Suprapubic skin (tissue), 4 donors: ENCODE results near the gene HHAT. TPM values are rescaled to one million over a fixed set of nuclear protein-coding genes. Genes with fewer than 3 reads are reported as not detected.

Experiments used
- DNase-seq, 2 donors: peaks; one replicate each; pipeline ENCODE4 v3.0.0-alpha.2; 2019; ENCODE audit warnings: low spot score in 2 of 2
- H3K27ac ChIP-seq: fragments of 200-600 bp; sonication (generic); one replicate; pipeline ENCODE4 v1.5.1; 2019
- H3K27me3 ChIP-seq: fragments of 200-600 bp; sonication (generic); one replicate; pipeline ENCODE4 v1.5.1; 2019
- H3K36me3 ChIP-seq: fragments of 200-600 bp; sonication (generic); one replicate; pipeline ENCODE4 v1.5.1; 2019
- H3K4me1 ChIP-seq: fragments of 200-600 bp; sonication (generic); one replicate; pipeline ENCODE4 v1.5.1; 2019
- H3K4me3 ChIP-seq: fragments of 200-600 bp; sonication (generic); one replicate; pipeline ENCODE4 v1.5.1; 2019; ENCODE audit warnings: mild to moderate bottlenecking
- H3K9me3 ChIP-seq: fragments of 200-600 bp; sonication (generic); one replicate; pipeline ENCODE4 v1.5.1; 2019
- CTCF ChIP-seq, 2 donors: fragments of 200-600 bp in 1 of 2; fragments of 450-650 bp in 1 of 2; sonication (generic) in 1 of 2; IDR thresholded peaks; one replicate each; pipeline ENCODE4 v1.5.1; 2016 to 2019; ENCODE audit warnings: antibody characterized with exemption in 2 of 2, mild to moderate bottlenecking in 1 of 2, moderate library complexity in 1 of 2
- EP300 ChIP-seq: sonication (generic); formaldehyde crosslinking; IDR thresholded peaks from one replicate; pipeline ENCODE4 v1.6.1; 2017; ENCODE audit warnings: antibody characterized with exemption
- POLR2A ChIP-seq, 2 donors: fragments of 450-650 bp; IDR thresholded peaks; one replicate each; pipeline ENCODE4 v1.6.1; 2017; ENCODE audit warnings: antibody characterized with exemption in 2 of 2, mild to moderate bottlenecking in 2 of 2, moderate library complexity in 2 of 2
- POLR2AphosphoS5 ChIP-seq, 3 donors: sonication (generic); formaldehyde crosslinking; IDR thresholded peaks; one replicate each; pipeline ENCODE4 v1.6.1; 2017; ENCODE audit warnings: antibody characterized with exemption in 3 of 3
- WGBS: methylation state at CpG from one replicate; pipeline ENCODE4 v1.1.5; 2018; 5-methylcytosine and 5-hydroxymethylcytosine counted together
- total RNA-seq, 4 donors: library from RNA; depleted of rRNA; stranded (reverse); fragments of >200 nt; gene quantifications; one replicate each; pipeline ENCODE4 v1.1.0, GENCODE V29; 2016

Gene HHAT
- total RNA-seq, 4 donors from 2014 or later = 4.1 to 20.0 (median 9.3) TPM

GRCh38 chr1:210490781-210491180, 162.1 kb downstream of the HHAT start:
- 50% methylated on average over 1 of the region's 1 CpG for WGBS
- no peak overlapping the region for H3K4me3 ChIP-seq
- no peaks in the 10 kb centered on the region for H3K9me3 ChIP-seq
- H3K4me1 ChIP-seq = no peaks in the 10 kb centered on the region
- no peak overlapping the region for H3K27ac ChIP-seq
- H3K27me3 ChIP-seq = no peaks in the 10 kb centered on the region
- DNase-seq = no peak
- no peaks in the 10 kb centered on the region for H3K36me3 ChIP-seq
- TF ChIP-seq POLR2A (IDR thresholded peaks at IDR 0.05) (no peak), POLR2AphosphoS5 (IDR thresholded peaks at IDR 0.05) (no peak), EP300 (no peak), CTCF (IDR thresholded peaks at IDR 0.05) (no peak)

GRCh38 chr1:210496063-210496462, 167.4 kb downstream of the HHAT start:
- TF ChIP-seq EP300 (no peak), POLR2A (IDR thresholded peaks at IDR 0.05) (no peak), POLR2AphosphoS5 (IDR thresholded peaks at IDR 0.05) (no peak), CTCF (IDR thresholded peaks at IDR 0.05) (no peak)
- DNase-seq = no peak
- Histone ChIP-seq H3K36me3 (no peaks in the 10 kb centered on the region), H3K9me3 (no peaks in the 10 kb centered on the region), H3K27ac (no peak overlapping the region), H3K4me1 (no peaks in the 10 kb centered on the region), H3K4me3 (no peak overlapping the region), H3K27me3 (no peaks in the 10 kb centered on the region)
- 67% methylated on average over 3 of the region's 3 CpGs for WGBS

- DNase-seq = no peak
- Histone ChIP-seq H3K27me3 (no peaks in the 10 kb centered on the region), H3K27ac (no peak overlapping the region), H3K9me3 (no peaks in the 10 kb centered on the region), H3K4me3 (no peak overlapping the region), H3K36me3 (no peaks in the 10 kb centered on the region), H3K4me1 (no peaks in the 10 kb centered on the region)
- TF ChIP-seq POLR2AphosphoS5 (IDR thresholded peaks at IDR 0.05) (no peak), POLR2A (IDR thresholded peaks at IDR 0.05) (no peak), EP300 (no peak), CTCF (IDR thresholded peaks at IDR 0.05) (no peak)
- 82% methylated on average over 2 of the region's 2 CpGs for WGBS
Measured at GRCh38 chr1:210499956-210500355, 171.3 kb downstream of the HHAT start.

- DNase-seq = no peak
- Histone ChIP-seq H3K36me3 (no peaks in the 10 kb centered on the region), H3K27me3 (no peaks in the 10 kb centered on the region), H3K27ac (no peak overlapping the region), H3K9me3 (no peaks in the 10 kb centered on the region), H3K4me1 (no peaks in the 10 kb centered on the region), H3K4me3 (no peak overlapping the region)
- WGBS = 85% methylated on average over 2 of the region's 2 CpGs
- TF ChIP-seq POLR2AphosphoS5 (IDR thresholded peaks at IDR 0.05) (no peak), POLR2A (IDR thresholded peaks at IDR 0.05) (no peak), CTCF (IDR thresholded peaks at IDR 0.05) (no peak), EP300 (no peak)
Measured at GRCh38 chr1:210500831-210501230, 172.1 kb downstream of the HHAT start.

- H3K4me3 ChIP-seq = no peak overlapping the region
- no peaks in the 10 kb centered on the region for H3K36me3 ChIP-seq
- H3K4me1 ChIP-seq = no peaks in the 10 kb centered on the region
- TF ChIP-seq CTCF (IDR thresholded peaks at IDR 0.05) (no peak), POLR2A (IDR thresholded peaks at IDR 0.05) (no peak), EP300 (no peak), POLR2AphosphoS5 (IDR thresholded peaks at IDR 0.05) (no peak)
- H3K27ac ChIP-seq = no peak overlapping the region
- 90% methylated on average over 3 of the region's 3 CpGs for WGBS
- H3K9me3 ChIP-seq = no peaks in the 10 kb centered on the region
- no peak for DNase-seq
- no peaks in the 10 kb centered on the region for H3K27me3 ChIP-seq
Measured at GRCh38 chr1:210504286-210504685, 175.6 kb downstream of the HHAT start.
